IMR-90 (cell line): ENCODE measurements around the gene MTUS2.

Experiments used
- NFE2L2 ChIP-seq: fragments of 150-350 bp; IDR thresholded peaks from 2 replicates; pipeline ENCODE4 v1.6.1; 2016; ENCODE audit warnings: low read depth, mild to moderate bottlenecking, low read length
- POLR2A ChIP-seq: IDR thresholded peaks from 2 replicates; pipeline ENCODE4 v1.6.1; 2012; ENCODE audit warnings: mild to moderate bottlenecking, low read depth, low read length
- TF ChIP-seq, protein P1 (sequence below): conservative IDR thresholded peaks from 2 replicates; pipeline ENCODE4 v1.5.1; 2012; ENCODE audit warnings: mild to moderate bottlenecking, low read depth, low read length, improper control_type of control experiment

DNA sequence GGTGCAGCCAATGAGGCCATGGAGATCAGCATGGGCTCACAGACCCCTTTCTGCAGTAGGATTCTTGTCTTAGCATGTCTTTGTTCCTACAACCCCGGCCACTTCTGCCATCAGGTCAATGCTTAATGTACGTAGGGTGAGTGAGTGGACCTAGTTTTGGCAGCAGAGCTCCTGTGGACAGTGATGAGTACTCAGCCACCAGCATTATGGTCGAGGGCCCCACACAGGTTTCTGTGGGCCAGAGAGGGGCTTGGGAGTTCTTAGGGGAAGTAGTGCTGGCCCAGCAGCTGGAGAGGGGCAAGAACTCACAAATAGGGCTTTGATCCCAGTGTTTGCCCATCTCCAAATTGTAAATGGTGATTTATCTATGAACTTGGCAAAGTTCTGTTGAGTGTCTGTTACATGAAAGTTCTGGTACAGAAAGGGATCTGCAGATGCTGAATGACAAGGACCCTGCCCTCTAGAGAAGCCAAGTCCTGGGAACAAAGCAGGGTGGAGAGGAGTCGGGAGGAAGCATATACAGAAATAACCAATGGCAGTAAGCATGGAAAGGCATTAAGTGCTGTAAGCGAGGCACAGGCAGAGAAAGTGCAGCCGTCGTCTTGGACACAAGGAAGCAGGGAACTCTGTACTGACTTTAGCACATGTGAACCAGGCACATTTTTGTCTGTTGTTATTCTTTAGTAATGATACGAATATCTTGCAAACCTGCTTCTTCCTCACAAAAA lies 185.1 kb downstream of the MTUS2 start:
- TF ChIP-seq POLR2A, result no peak
- TF ChIP-seq, protein P1, sequence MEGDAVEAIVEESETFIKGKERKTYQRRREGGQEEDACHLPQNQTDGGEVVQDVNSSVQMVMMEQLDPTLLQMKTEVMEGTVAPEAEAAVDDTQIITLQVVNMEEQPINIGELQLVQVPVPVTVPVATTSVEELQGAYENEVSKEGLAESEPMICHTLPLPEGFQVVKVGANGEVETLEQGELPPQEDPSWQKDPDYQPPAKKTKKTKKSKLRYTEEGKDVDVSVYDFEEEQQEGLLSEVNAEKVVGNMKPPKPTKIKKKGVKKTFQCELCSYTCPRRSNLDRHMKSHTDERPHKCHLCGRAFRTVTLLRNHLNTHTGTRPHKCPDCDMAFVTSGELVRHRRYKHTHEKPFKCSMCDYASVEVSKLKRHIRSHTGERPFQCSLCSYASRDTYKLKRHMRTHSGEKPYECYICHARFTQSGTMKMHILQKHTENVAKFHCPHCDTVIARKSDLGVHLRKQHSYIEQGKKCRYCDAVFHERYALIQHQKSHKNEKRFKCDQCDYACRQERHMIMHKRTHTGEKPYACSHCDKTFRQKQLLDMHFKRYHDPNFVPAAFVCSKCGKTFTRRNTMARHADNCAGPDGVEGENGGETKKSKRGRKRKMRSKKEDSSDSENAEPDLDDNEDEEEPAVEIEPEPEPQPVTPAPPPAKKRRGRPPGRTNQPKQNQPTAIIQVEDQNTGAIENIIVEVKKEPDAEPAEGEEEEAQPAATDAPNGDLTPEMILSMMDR, result no peak
- no peak for TF ChIP-seq NFE2L2
